GM21423 (cell line): ENCODE results near the gene ZNF576.
"Not testable (repeated sequence)": the region's sequence is repeated elsewhere in the genome, so short reads cannot be mapped to it uniquely, and the experiment has no call there.

Experiments used
- ATAC-seq: cut with Tn5 transposase; IDR thresholded peaks from one replicate; pipeline ENCODE4 v1.9.1; 2021; ENCODE audit warnings: mild to moderate bottlenecking, moderate library complexity; ENCODE audit not compliant: unreplicated experiment

ZNF576 gene

DNA sequence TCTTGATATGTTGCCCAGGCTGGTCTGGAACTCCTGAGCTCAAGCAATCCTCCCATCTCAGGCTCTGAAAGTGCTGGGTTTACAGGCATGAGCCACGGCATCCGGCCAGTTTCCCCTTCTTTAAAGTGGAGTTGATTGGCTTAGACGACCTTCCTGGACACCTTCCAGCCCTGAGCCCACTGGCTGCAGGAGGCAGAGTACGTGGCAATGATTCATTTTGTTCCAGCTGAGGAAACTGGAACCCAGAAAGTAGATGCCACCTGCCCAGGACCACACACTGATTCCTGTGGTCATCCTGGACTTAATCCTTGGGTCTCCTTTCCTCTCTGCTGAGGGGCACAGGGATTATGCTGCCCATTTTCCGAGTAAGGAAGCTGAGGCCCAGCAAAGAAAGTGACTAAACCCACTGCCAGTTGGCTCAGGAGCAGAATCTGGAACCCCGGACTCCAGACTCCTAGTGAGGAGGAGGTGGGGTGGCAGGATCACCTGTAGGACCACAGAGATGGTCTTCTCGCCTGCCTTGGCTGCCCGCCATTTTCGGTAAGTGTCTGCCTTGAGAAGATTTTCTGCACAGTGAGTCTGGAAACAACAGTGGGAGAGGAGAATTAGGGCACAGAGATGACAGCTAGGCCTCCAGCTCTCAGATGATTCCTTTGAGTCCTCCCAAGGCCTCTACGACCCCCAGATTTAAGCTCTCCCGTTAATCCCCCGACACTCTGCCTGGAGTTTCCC lies 21.8 kb upstream of the ZNF576 start:
- ATAC-seq: no peak

- ATAC-seq: peak; percentile 95
Measured at GRCh38 chr19:43575156-43575950, 21.0 kb upstream of the ZNF576 start, which contains the start of the genes PINLYP and XRCC1. Gene PINLYP, plus strand, starts transcription at chr19:43575801. Its CDS starts 1,391 bp downstream, at chr19:43577192. Gene XRCC1, minus strand, starts transcription at chr19:43575527. Its CDS starts 69 bp downstream, at chr19:43575458.

GRCh38 chr19:43575955-43576878 lies 20.2 kb upstream of the ZNF576 start:
- ATAC-seq: no peak

GRCh38 chr19:43578787-43579186 lies 17.6 kb upstream of the ZNF576 start:
- no peak for ATAC-seq

DNA sequence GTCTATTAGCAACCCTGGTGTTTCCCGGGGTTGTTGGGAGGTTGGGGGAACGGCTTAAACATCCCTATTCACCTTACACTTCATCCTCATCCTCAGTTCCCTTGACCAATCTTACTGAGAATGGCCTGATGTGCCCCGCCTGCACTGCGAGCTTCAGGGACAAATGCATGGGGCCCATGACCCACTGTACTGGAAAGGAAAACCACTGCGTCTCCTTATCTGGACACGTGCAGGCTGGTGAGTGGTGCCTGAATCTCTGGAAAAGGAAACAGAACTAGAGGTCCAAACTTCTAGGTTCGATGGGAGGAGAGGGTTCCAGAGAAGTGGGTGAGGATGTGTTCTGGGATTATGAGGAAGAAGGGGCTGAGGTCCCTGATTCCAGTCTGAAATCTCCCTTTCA lies 14.9 kb upstream of the ZNF576 start:
- no peak for ATAC-seq

GRCh38 chr19:43582495-43582894 lies 13.9 kb upstream of the ZNF576 start:
- no peak for ATAC-seq

GRCh38 chr19:43584484-43584883 lies 11.9 kb upstream of the ZNF576 start:
- no peak for ATAC-seq

GRCh38 chr19:43586346-43586745 lies 10.0 kb upstream of the ZNF576 start:
- ATAC-seq: no peak

GRCh38 chr19:43587029-43587428 lies 9.4 kb upstream of the ZNF576 start:
- ATAC-seq: not testable (repeated sequence)

DNA sequence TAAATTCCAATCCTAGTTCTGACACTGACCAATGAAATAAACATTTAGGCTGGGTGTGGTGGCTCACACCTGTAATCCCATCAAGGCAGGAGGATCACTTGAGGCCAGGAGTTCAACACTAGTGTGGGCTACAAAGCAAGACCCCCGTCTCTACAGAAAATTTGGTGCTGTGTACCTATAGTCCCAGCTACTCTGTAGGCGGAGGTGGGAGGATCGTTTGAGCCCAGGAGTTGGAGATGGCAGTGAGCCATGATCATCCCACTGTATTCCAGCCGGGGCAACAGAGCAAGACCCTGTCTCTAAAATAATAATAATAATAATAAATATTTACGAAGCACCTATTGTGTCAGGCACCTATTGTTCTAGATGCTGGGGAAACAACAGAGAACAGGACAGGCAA lies 7.1 kb upstream of the ZNF576 start:
- ATAC-seq: no peak

DNA sequence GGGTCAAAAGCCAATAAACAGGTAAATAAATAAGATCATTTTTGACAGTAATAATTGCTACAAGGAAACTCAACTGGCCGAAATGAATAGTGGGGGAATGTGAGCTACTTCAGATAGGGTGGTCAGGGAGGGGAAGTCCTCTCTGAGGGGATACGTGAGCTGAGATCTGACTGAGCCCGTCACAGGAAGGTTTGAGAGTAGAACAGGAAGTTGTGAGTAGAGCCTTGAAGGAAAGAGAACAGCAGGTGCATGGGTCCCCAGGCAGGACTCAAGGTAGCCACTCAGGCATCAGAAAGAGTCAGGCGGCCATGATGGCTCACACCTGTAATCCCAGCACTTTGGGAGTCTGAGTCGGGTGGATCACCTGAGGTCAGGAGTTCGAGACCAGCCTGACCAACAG lies 6.7 kb upstream of the ZNF576 start:
- ATAC-seq: no peak

DNA sequence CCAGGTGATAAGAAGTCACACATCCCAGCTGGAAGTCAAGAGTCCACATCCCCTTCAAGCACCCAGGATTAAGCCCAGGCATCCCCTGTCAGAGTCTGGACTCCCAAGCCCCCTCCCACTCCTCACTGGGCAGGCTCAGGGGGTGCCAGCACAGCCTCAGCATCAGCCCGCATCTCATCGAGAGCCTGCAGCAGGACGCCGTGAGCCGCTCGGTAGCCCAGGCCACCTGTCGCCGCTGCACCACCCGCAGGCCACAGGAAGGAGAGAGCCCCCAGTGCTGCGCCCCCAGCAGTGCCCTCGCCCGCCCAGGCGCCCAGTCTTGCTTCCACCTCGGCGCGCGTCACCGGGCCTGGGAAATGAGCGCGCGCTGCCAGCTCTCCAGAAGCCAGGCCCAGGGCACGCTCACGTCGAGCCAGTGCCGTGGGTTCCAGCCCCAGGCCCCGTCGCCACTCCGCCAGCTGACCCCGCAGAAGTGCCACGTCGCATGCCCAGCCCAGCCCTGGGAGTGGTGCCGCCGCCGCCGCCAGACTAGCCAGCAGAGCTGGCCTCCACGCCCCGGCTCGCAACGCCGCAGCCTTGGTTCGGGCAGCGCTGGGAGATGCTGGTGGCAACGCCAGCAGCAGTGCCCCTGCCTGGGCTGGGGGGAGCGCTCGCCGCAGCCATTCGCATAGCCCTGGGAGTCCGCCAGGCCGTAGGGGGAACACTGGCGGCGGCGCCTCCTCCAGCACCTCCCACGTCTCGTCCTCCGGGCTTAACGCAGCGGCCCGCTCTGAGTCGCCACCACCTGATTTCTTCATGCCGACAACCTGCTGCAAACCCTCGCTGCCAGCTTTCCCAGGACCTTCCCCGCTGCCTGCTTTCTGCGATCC lies 4.3 kb upstream of the ZNF576 start:
- no peak for ATAC-seq

DNA sequence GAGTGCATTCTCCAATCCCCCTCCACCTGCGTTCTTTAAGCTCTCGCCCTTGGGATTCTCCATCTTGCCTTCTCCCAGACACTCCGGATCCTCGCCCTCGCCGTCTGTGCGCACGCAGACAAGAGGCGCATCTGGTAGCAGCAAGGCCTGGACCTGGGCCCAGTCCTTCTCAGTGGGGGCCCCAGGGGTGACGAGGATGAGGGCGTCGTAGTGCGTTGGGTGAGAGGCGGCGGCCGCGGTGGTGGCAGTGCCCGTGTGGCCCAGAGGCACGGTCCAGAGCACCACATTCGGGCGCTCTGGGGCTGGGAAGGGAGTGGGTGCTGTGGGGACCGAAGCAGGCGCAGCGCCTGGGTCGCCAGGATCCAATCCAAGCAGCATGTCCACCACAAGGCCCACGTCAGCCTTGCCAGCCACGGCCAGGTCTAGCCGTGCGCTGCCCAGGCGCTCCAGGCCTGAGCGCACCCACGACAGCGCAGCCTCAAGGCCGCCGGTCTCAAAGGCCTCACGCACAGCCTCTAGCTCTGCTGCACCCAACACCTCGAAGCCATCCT lies 3.5 kb upstream of the ZNF576 start:
- ATAC-seq: no peak

DNA sequence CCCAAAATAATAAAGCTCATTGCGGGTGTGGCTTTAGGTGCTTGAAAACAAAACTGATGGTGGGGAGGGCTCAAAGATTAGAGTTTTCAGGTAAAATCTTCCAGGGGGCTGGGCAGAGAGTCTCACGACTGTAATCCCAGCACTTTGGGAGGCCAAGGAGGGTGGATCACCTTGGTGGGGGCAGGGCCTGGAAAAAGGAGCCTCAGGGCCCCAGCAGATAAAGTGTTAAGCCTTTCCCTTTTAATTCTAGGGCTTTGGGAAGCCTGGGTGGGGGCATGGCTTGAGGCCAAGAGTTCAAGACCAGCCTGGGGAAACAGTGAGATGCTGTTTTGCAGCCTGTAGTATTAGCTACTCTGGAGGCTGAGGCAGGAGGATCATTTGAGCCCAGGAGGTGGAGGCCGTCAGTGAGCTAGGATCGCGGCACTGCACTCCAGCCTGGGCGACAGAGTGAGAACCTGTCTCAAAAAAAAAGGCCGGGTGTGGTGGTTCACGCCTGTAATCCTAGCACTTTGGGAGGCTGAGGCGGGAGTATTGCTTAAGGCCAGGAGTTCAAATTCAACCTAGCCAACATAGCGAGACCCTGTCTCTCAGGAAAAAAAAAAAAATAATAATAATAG lies 2.2 kb upstream of the ZNF576 start:
- no peak for ATAC-seq

GRCh38 chr19:43594710-43595604 lies 1.4 kb upstream of the ZNF576 start:
- peak; percentile 27 for ATAC-seq

DNA sequence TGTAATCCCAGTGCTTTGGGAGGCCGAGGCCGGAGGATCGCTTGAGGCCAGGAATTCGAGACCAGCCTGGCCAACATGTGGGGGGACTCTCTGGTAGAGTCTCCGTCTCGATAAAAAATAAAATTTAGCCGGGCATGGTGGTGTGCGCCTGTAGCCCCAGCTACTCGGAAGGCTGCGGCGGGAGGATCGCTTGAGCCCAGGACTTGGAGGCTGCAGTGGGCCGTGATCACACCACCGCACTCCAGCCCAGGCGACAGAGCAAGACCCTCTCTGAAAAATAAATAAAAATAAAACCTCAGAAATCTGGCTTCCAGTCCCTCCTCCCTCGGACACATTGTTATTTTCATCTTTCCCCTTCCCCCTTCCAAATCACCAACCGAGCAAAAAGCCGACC lies 793 bp upstream of the ZNF576 start:
- peak; percentile 0 for ATAC-seq

- no peak for ATAC-seq
Measured at GRCh38 chr19:43596842-43597461, 557 bp downstream of the ZNF576 start.

DNA sequence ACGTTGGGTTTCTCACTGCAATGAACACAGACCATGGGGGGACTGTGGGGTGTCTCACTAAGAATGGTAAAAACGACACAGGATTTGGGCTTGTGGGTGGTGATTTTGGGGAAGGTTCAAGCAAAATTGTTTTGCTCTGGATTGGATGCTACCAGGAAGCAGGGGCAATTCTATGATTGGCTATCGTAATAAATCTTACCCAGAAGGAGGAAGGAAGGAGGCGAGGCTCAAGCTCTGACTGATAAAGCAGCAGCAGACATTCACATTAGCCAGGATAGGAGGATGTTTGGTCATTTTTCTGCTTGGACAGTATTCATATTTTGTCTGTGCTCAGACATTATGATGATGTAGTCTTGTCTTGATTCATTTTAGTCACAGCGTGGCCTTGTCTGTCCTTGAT lies 1.5 kb downstream of the ZNF576 start:
- ATAC-seq: no peak
